B cell (primary cell): Measurements from ENCODE around the gene NCS1. TPM values are rescaled to one million over a fixed set of nuclear protein-coding genes. Genes with fewer than 3 reads are reported as not detected.

Experiments
- ATAC-seq: fragments of 200-7000 bp; cut with Tn5 transposase; one replicate; pipeline ENCODE4 v1.10.0; 2021; ENCODE audit warnings: low read depth, mild to moderate bottlenecking, moderate number of reproducible peaks, moderate library complexity
- CTCF ChIA-PET: fragments of 350-600 bp; sonication (Branson Sonifier 250); formaldehyde crosslinking; loops from one replicate; lab custom pipeline; 2021; ENCODE audit warnings: antibody characterized with exemption, inconsistent platforms; lab: Charles Lee
- POLR2A ChIA-PET: fragments of 350-600 bp; sonication (Branson Sonifier 250); formaldehyde crosslinking; loops from one replicate; lab custom pipeline; 2021; ENCODE audit warnings: antibody characterized with exemption; lab: Charles Lee
- DNase-seq: peaks from one replicate; pipeline ENCODE4 v3.0.0; 2013
- H2AFZ ChIP-seq: 2 replicates; pipeline ENCODE4 v1.6.1; 2012; ENCODE audit warnings: mild to moderate bottlenecking, low read depth, low read length; ENCODE audit not compliant: insufficient read depth, poor library complexity, severe bottlenecking
- H3K27ac ChIP-seq, 2 donors: 1 replicate in 1 of 2; 2 replicates in 1 of 2; pipeline ENCODE4 v1.5.1; 2012 to 2013; ENCODE audit warnings: low read length in 2 of 2, mild to moderate bottlenecking in 2 of 2, moderate library complexity in 1 of 2
- H3K27me3 ChIP-seq, 4 experiments: fragments of 200-600 bp in 1 of 4; sonication (generic) in 1 of 4; replicated peaks in 1 of 4; 1 replicate in 2 of 4; 2 replicates in 2 of 4; pipeline versions ENCODE4 v1.6.1 to v1.7.0; 2013 to 2016; ENCODE audit warnings: low read length in 3 of 4, mild to moderate bottlenecking in 2 of 4, mixed read lengths in 1 of 4, moderate library complexity in 1 of 4; ENCODE audit not compliant: insufficient read depth in 4 of 4, control insufficient read depth in 3 of 4; ENCODE audit errors: control extremely low read depth in 1 of 4
- H3K36me3 ChIP-seq, 2 experiments: replicated peaks in 1 of 2; 1 replicate in 1 of 2; 2 replicates in 1 of 2; pipeline versions ENCODE4 v1.6.1 to v1.7.1; 2013; ENCODE audit warnings: low read length in 1 of 2; ENCODE audit not compliant: insufficient read depth in 2 of 2, control insufficient read depth in 1 of 2; ENCODE audit errors: control extremely low read depth in 1 of 2, extremely low read depth in 1 of 2
- H3K4me1 ChIP-seq, 2 donors: fragments of 200-600 bp in 1 of 2; sonication (generic) in 1 of 2; 1 replicate in 1 of 2; 2 replicates in 1 of 2; pipeline versions ENCODE4 v1.5.1 to v1.6.1; 2013 to 2017; ENCODE audit warnings: low read length in 2 of 2; ENCODE audit not compliant: control insufficient read depth in 2 of 2, insufficient read depth in 2 of 2
- H3K4me2 ChIP-seq: replicated peaks from 2 replicates; pipeline ENCODE3; 2012; ENCODE audit warnings: mild to moderate bottlenecking, low read depth, low read length; ENCODE audit not compliant: poor library complexity, severe bottlenecking
- H3K4me3 ChIP-seq, 5 experiments: fragments of 200-600 bp in 1 of 5; sonication (generic) in 1 of 5; 1 replicate in 3 of 5; 2 replicates in 2 of 5; pipeline versions ENCODE4 v1.5.1 to v1.7.0; 2011 to 2016; ENCODE audit warnings: low read length in 4 of 5, mild to moderate bottlenecking in 4 of 5, low read depth in 2 of 5, control low read depth in 1 of 5, moderate library complexity in 1 of 5; ENCODE audit not compliant: insufficient read depth in 1 of 5; ENCODE audit errors: control extremely low read depth in 1 of 5, extremely low read depth in 1 of 5
- H3K79me2 ChIP-seq: fragments of 200-600 bp; sonication (generic); one replicate; pipeline ENCODE4 v1.6.0; 2016; ENCODE audit warnings: low read length; ENCODE audit not compliant: control insufficient read depth, insufficient read depth
- H3K9ac ChIP-seq: fragments of 200-600 bp; sonication (generic); 2 replicates; pipeline ENCODE4 v1.6.1; 2017; ENCODE audit warnings: mild to moderate bottlenecking, low read length, moderate library complexity
- H3K9me3 ChIP-seq, 3 donors: one replicate each; pipeline versions ENCODE4 v1.6.1 to v1.7.1; 2013; ENCODE audit warnings: low read length in 2 of 3; ENCODE audit not compliant: control insufficient read depth in 2 of 3, insufficient read depth in 1 of 3; ENCODE audit errors: control extremely low read depth in 1 of 3
- H4K20me1 ChIP-seq: 2 replicates; pipeline ENCODE4 v1.6.0; 2012; ENCODE audit warnings: mild to moderate bottlenecking, low read length; ENCODE audit not compliant: insufficient read depth, control insufficient read depth, poor library complexity, severe bottlenecking
- H3K27ac Mint-ChIP-seq: one replicate; pipeline ENCODE4 v1.8.0; 2021; ENCODE audit warnings: mixed read lengths
- H3K27me3 Mint-ChIP-seq: one replicate; pipeline ENCODE4 v1.8.0; 2021; ENCODE audit warnings: mixed read lengths
- H3K4me1 Mint-ChIP-seq: one replicate; pipeline ENCODE4 v1.8.0; 2021; ENCODE audit warnings: mixed read lengths
- H3K4me3 Mint-ChIP-seq: one replicate; pipeline ENCODE4 v1.8.0; 2021; ENCODE audit warnings: mixed read lengths
- H3K9me3 Mint-ChIP-seq: one replicate; pipeline ENCODE4 v1.8.0; 2022; ENCODE audit warnings: mixed read lengths; ENCODE audit not compliant: insufficient read depth
- CTCF ChIP-seq: fragments of 200-600 bp; IDR thresholded peaks from one replicate; pipeline ENCODE4 v1.8.0; 2022; ENCODE audit warnings: antibody characterized with exemption, mild to moderate bottlenecking
- EZH2 ChIP-seq: IDR thresholded peaks from 2 replicates; pipeline ENCODE4 v1.6.1; 2012; ENCODE audit warnings: borderline replicate concordance, low read depth, mild to moderate bottlenecking, moderate library complexity, low read length; ENCODE audit not compliant: insufficient read depth, poor library complexity, severe bottlenecking
- WGBS: methylation state at CpG from one replicate; pipeline ENCODE4 v1.1.5; 2013; ENCODE audit warnings: missing lambda C conversion rate; ENCODE audit not compliant: insufficient coverage; 5-methylcytosine and 5-hydroxymethylcytosine counted together
- intact Hi-C: fragments of 100-400 bp; cut with micrococcal nuclease; formaldehyde crosslinking; loops from one replicate; pipeline ENCODE4 v1.10.0; 2022
- polyA plus RNA-seq: library from polyadenylated mRNA; depleted of rRNA; stranded (reverse); fragments of >200 nt; gene quantifications from 2 replicates; pipeline ENCODE4 v1.2.3, GENCODE V29; 2012
- total RNA-seq, 2 donors: library from RNA; stranded (reverse); fragments of 120-200 nt in 1 of 2; gene quantifications; 1 replicate in 1 of 2; 2 replicates in 1 of 2; pipeline versions ENCODE4 v1.2.3 to v1.2.4, GENCODE V29; 2013 to 2022

Gene NCS1
- total and polyA plus RNA-seq, 2 donors (not counting 1 experiment from before 2014, with no cell fraction given) = 0.39 TPM; not detected in 1

- H3K4me1 Mint-ChIP-seq = no peaks in the 10 kb centered on the region
- no peak overlapping the region for H3K4me3 Mint-ChIP-seq
- H3K9me3 ChIP-seq = peaks cover 0 to 8% (median 0%) of the 10 kb centered on the region in 3 donors
- TF ChIP-seq EZH2 = no peak
- TF ChIP-seq CTCF = no peak
- no peak overlapping the region for H3K4me2 ChIP-seq
- ChIA-PET CTCF (interaction anchor here (0.6 kb wide), 1 partner anchor 152 kb away, joined by 3 read pairs; no protein-coding TSS in a partner anchor), POLR2A (no interaction called here)
- DNase-seq = no peak
- intact Hi-C loops = no loop called here
- H3K9ac ChIP-seq = no peak overlapping the region
- H2AFZ ChIP-seq = no peak overlapping the region
- no CpG with 5 or more reads among the region's 4 CpGs for WGBS
- peaks cover 0 to 29% (median 8%) of the 10 kb centered on the region in 4 experiments for H3K27me3 ChIP-seq
- H3K27me3 Mint-ChIP-seq = peaks cover 50% of the 10 kb centered on the region
- H3K4me3 ChIP-seq = no peak overlapping the region
- no peak overlapping the region for H3K27ac Mint-ChIP-seq
- ATAC-seq = no peak
- H4K20me1 ChIP-seq = no peaks in the 10 kb centered on the region
- H3K36me3 ChIP-seq = no peaks in the 10 kb centered on the region
- no peaks in the 10 kb centered on the region for H3K4me1 ChIP-seq
- H3K27ac ChIP-seq = no peak overlapping the region
- H3K79me2 ChIP-seq = no peaks in the 10 kb centered on the region
- no peaks in the 10 kb centered on the region for H3K9me3 Mint-ChIP-seq
Measured at GRCh38 chr9:130259044-130259443, 86.8 kb downstream of the NCS1 start.

- no peak overlapping the region for H3K4me3 Mint-ChIP-seq
- H3K27ac Mint-ChIP-seq = no peak overlapping the region
- intact Hi-C loops = no loop called here
- Histone ChIP-seq H3K4me3 (no peak overlapping the region), H4K20me1 (no peaks in the 10 kb centered on the region), H3K79me2 (no peaks in the 10 kb centered on the region), H3K9me3 (peaks cover 0 to 4% (median 0%) of the 10 kb centered on the region in 3 donors), H3K9ac (no peak overlapping the region), H2AFZ (no peak overlapping the region), H3K36me3 (no peaks in the 10 kb centered on the region), H3K4me1 (no peaks in the 10 kb centered on the region), H3K27ac (no peak overlapping the region), H3K27me3 (peaks cover 0 to 42% (median 15%) of the 10 kb centered on the region in 4 experiments), H3K4me2 (no peak overlapping the region)
- 85% methylated on average over 14 of the region's 16 CpGs for WGBS
- ATAC-seq (no peak), DNase-seq (no peak)
- no peak for TF ChIP-seq EZH2
- TF ChIP-seq CTCF = no peak
- ChIA-PET CTCF (no interaction called here), POLR2A (no interaction called here)
- H3K4me1 Mint-ChIP-seq = no peaks in the 10 kb centered on the region
- H3K9me3 Mint-ChIP-seq = no peaks in the 10 kb centered on the region
- H3K27me3 Mint-ChIP-seq = peaks cover 60% of the 10 kb centered on the region
Measured at GRCh38 chr9:130260816-130261765, 88.9 kb downstream of the NCS1 start.
